Neural progenitor cell (in vitro differentiated cells): ENCODE data around the gene TIAM2.

ENCODE experiments used
- CTCF ChIP-seq: fragments of 200-600 bp; sonication (generic); IDR thresholded peaks from 2 replicates; pipeline ENCODE4 v1.5.1; 2017; ENCODE audit warnings: antibody characterized with exemption, mild to moderate bottlenecking
- EZH2 ChIP-seq: fragments of 200-600 bp; sonication (generic); IDR thresholded peaks from 2 replicates; pipeline ENCODE4 v1.6.1; 2017; ENCODE audit warnings: antibody characterized with exemption, mild to moderate bottlenecking, moderate library complexity
- EZH2phosphoT487 ChIP-seq: fragments of 200-600 bp; sonication (generic); IDR thresholded peaks from 2 replicates; pipeline ENCODE4 v1.6.1; 2017; ENCODE audit warnings: antibody characterized with exemption

DNA sequence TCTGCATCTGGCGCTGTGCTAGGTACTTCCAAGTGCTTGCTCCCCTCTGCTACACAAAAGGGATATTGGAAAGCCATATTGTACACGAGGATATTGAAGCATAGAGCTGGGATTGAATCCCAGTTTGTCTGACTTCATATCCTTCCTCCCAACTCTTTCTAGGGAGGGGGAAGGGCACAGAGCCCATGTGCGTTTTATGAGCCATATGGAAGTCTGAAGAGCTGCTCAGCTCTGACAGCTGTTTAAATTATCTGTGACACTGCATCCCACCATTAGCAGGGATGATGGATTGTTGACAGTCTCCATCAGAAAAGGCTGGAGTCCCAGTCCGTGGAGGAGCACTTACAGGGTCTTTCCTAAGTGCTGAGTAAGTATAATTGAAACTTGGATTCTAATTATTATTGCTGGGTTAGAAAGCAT, 18.4 kb downstream of the TIAM2 start:
- TF ChIP-seq CTCF (no peak), EZH2phosphoT487 (no peak), EZH2 (no peak)
